OCI-LY7 (cell line): ENCODE measurements around the gene BTBD2.

Source experiments
- CTCF ChIP-seq: fragments of 200-600 bp; sonication (generic); conservative IDR thresholded peaks from 2 replicates; pipeline ENCODE4 v1.5.1; 2014; ENCODE audit warnings: mild to moderate bottlenecking, antibody characterized with exemption, low read length, moderate library complexity, mixed read lengths
- EZH2phosphoT487 ChIP-seq: fragments of 200-600 bp; sonication (generic); IDR thresholded peaks from 2 replicates; pipeline ENCODE4 v1.6.1; 2018; ENCODE audit warnings: low read depth, borderline replicate concordance, mild to moderate bottlenecking, mixed run types, antibody characterized with exemption, low read length, moderate library complexity, mixed read lengths

- TF ChIP-seq CTCF: no peak
- no peak for TF ChIP-seq EZH2phosphoT487
These were observed 79.1 kb downstream of the BTBD2 start for GRCh38 chr19:1936430-1936829.
